GM19324 (cell line): ENCODE results near the gene RAB42.

Source experiments
- ATAC-seq: cut with Tn5 transposase; IDR thresholded peaks from one replicate; pipeline ENCODE4 v1.9.1; 2021; ENCODE audit warnings: mild to moderate bottlenecking, moderate library complexity; ENCODE audit not compliant: unreplicated experiment, low FRiP score

Gene RAB42

DNA sequence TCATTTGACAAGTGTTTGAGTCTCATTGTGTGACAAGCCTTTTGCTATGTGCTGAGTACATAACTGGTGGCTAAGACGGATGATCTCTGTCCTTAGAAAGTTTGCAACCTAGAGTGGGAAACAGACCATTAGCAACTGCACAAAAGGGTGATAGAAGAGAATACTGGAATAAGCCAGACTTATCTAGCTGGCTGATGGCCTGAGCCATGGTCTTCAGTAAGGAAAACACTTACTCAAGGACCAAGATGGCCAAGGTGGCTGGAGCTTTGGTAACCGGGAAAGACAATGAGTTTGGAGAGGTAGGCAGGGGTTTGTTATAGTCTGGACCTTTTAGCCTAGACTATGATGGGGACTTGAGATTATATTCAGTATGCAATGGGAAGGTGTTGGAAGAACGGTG lies 52.4 kb downstream of the RAB42 start:
- no peak for ATAC-seq
